Muscle of leg (tissue), 11 donors: ENCODE results near the gene PAQR8. TPM values are rescaled to one million over a fixed set of nuclear protein-coding genes. Genes with fewer than 3 reads are reported as not detected.
"Not testable (repeated sequence)": the region's sequence is repeated elsewhere in the genome, so short reads cannot be mapped to it uniquely, and the experiment has no call there.

Source experiments
- DNase-seq: peaks from one replicate; pipeline ENCODE4 v3.0.0; 2013
- H3K27ac ChIP-seq: one replicate; pipeline ENCODE4 v1.5.1; 2013; ENCODE audit warnings: mild to moderate bottlenecking, low read length, control low read depth
- H3K27me3 ChIP-seq: one replicate; pipeline ENCODE4 v1.6.1; 2013; ENCODE audit warnings: low read length; ENCODE audit not compliant: control insufficient read depth, insufficient read depth
- H3K36me3 ChIP-seq: one replicate; pipeline ENCODE4 v1.6.1; 2013; ENCODE audit warnings: low read length; ENCODE audit not compliant: control insufficient read depth, insufficient read depth
- H3K4me1 ChIP-seq: one replicate; pipeline ENCODE4 v1.6.1; 2013; ENCODE audit warnings: low read length; ENCODE audit not compliant: control insufficient read depth, insufficient read depth
- H3K4me3 ChIP-seq: one replicate; pipeline ENCODE4 v1.5.1; 2013; ENCODE audit warnings: low read length, control low read depth
- H3K9me3 ChIP-seq: replicated peaks from 2 replicates; pipeline ENCODE4 v1.6.1; 2013; ENCODE audit warnings: low read depth, low read length; ENCODE audit not compliant: control insufficient read depth
- WGBS: methylation state at CpG from one replicate; pipeline ENCODE4 v1.1.5; 2013; ENCODE audit warnings: missing lambda C conversion rate; ENCODE audit not compliant: insufficient coverage; 5-methylcytosine and 5-hydroxymethylcytosine counted together
- polyA plus RNA-seq, 8 donors: library from polyadenylated mRNA; unstranded; fragments of 120-200 nt; gene quantifications; one replicate each; pipeline versions ENCODE4 v1.2.1 to v1.2.3, GENCODE V29; 2013; ENCODE audit warnings: inconsistent platforms in 1 of 8, low replicate concordance in 1 of 8; ENCODE audit not compliant: insufficient read length in 8 of 8, insufficient read depth in 1 of 8
- total RNA-seq: library from RNA; stranded (reverse); fragments of 120-200 nt; gene quantifications from one replicate; pipeline ENCODE4 v1.2.4, GENCODE V29; 2013

Gene PAQR8
- total and polyA plus RNA-seq, 9 donors: 4.7 to 9.8 (median 6.7) TPM

DNA sequence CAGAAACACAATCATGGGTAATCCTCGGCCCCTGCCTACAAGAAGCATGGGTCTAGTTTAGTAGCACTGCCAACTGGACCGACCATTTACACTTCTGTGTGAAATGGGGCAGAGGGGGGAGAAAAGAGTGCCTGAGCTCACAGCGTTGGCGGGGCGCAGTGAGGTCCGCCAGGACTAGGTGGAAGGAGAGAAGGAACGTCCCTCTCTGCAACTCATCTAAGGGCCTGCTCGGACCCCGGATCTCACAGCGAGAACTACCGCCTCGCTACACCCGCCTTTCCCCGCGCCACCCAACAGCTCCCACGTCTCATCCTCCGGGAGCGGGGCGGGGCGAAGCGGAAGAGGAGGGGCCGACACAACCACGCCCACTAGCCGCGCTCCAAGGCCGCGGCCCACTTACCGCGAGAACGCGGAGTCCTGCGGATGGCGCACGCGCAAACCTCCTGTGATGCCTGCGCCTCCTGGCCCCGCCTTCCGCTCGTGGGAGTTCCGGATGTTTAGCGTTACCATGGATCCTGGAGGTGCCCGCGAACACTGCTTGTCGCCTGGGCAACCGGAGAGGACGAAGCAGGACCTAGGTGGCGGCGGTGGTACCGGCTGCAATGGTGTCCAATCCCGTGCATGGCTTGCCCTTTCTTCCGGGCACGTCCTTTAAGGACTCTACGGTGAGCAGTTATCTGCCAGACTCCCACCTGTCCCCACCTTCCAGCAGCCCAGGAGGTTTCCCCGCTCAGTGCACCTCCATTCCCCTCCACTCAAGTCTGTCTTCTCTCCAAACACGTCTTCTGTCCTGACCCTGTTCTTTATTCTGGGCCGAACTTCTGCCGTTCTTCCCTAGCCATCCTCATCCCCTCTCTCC, 58.1 kb downstream of the PAQR8 start, which contains the start of gene EFHC1:
Gene EFHC1 (plus strand): TSS at position 534 of the 859 bp plus-strand sequence. CDS start 69 bp downstream, at position 603.
- no peaks in the 10 kb centered on the region for H3K9me3 ChIP-seq
- H3K4me3 ChIP-seq: peak within 1 kb of the TSS; percentile 93
- no peaks in the 10 kb centered on the region for H3K27me3 ChIP-seq
- H3K36me3 ChIP-seq: no peaks in the 10 kb centered on the region
- DNase-seq: peak; percentile 99
- peaks cover 25% of the 10 kb centered on the region for H3K4me1 ChIP-seq
- WGBS: 0% methylated on average over 49 of the region's 57 CpGs
- H3K27ac ChIP-seq: peak within 1 kb of the TSS; percentile 96

DNA sequence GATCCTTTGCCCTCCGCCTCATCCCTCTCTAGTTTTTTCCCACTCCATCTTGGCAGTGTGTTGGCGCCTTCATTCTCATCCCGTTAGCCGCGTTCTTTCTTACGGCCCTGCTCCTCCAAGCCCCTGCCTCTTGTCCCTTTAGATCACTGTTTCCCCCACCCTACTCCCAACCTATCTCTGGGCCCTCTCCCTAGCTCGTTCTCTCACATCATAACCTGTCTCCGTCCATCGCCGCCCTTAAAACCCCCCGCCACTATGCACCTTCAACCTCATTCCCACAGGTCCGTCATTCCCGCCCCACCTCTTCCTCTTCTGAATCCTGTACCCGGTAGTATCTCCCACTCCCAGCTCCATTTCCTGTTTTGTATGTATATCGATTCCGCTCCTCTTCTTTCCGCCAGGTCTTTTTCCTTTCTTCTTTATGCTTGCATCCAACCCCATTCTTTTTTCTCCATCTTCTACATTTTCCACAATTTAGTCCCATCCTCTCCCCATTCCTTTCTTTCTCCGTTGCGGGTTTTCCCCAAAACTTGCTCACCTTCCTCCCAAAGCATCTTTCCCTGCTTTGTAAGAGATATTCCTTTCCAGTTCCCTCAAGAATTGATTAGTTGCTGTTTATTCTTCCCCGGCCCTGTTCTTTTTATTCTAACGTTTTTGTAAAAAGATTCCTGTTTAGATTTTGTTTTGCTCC, 58.9 kb downstream of the PAQR8 start:
- H3K27ac ChIP-seq: peak overlapping the region; percentile 91
- H3K4me3 ChIP-seq: peak overlapping the region; percentile 93
- no peaks in the 10 kb centered on the region for H3K9me3 ChIP-seq
- no peaks in the 10 kb centered on the region for H3K36me3 ChIP-seq
- DNase-seq: peak; percentile 70
- no peaks in the 10 kb centered on the region for H3K27me3 ChIP-seq
- H3K4me1 ChIP-seq: peaks cover 25% of the 10 kb centered on the region
- whole genome bisulfite sequencing: under 1% methylated on average over 17 of the region's 21 CpGs

DNA sequence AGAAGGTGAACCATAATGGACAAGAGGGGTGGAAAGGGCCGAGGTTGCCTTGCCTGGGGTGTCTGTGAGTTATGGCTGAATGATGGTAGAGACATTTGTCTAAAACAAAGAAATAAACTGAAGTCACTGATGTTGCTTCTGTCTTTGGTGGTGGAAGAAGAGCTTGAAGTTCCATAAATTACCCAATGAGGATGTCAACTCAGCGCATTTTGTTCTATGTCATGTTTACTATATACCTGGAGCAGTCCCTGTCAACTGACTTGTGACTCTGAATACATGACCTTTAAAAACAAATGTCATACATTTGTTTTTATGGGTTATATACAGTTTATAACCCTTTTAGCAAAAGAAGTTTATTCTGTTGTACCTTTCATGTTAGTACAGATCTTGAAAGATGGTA, 60.2 kb downstream of the PAQR8 start:
- H3K9me3 ChIP-seq: no peaks in the 10 kb centered on the region
- no peak overlapping the region for H3K4me3 ChIP-seq
- H3K27me3 ChIP-seq: no peaks in the 10 kb centered on the region
- H3K36me3 ChIP-seq: peaks cover 5% of the 10 kb centered on the region
- DNase-seq: no peak
- H3K27ac ChIP-seq: no peak overlapping the region
- 83% methylated on average over 1 of the region's 2 CpGs for WGBS
- peaks cover 20% of the 10 kb centered on the region for H3K4me1 ChIP-seq

DNA sequence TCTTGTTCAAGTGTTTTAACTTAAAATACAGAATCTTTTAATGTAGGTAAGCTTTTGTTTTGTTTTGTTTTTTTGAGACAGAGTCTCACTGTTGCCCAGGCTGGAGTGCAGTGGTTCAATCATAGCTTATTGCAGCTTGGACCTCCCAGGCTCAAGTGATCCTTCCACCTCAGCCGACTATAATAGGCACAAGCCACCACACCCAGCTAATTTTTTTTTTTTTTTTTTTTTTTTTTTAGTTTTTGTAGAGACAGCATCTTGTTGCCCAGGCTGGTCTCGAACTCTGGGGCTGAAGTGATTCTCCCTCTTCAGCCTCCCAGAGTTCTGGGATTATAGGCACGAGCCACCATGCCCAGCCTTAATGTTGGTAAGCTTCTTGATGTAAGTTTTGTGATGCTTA, 61.5 kb downstream of the PAQR8 start:
- Histone ChIP-seq H3K4me1 (peaks cover 15% of the 10 kb centered on the region), H3K27me3 (no peaks in the 10 kb centered on the region), H3K36me3 (peaks cover 6% of the 10 kb centered on the region), H3K4me3 (no peak overlapping the region), H3K27ac (peak overlapping the region; percentile 90), H3K9me3 (no peaks in the 10 kb centered on the region)
- WGBS: no CpG with 5 or more reads among the region's 3 CpGs
- DNase-seq: no peak

DNA sequence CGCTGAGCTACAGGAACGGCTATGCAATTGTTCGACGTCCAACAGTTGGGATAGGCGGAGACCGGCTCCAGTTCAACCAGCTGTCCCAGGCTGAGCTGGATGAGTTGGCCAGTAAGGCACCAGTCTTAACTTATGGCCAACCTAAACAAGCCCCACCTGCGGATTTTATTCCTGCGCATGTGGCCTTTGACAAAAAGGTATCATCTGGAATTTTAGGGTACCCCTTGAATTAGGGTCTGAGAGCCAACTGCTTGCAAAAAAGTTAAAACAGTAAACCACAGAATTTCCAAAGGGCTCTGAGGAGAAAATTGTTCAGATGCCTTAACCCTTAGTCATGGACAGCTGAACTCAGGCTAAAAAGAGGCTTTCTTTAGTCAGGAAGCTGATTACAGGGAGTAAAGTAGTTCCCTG, 62.0 kb downstream of the PAQR8 start:
- peak; percentile 78 for DNase-seq
- Histone ChIP-seq H3K36me3 (peaks cover 6% of the 10 kb centered on the region), H3K27ac (peak overlapping the region; percentile 90), H3K4me3 (no peak overlapping the region), H3K9me3 (no peaks in the 10 kb centered on the region), H3K27me3 (no peaks in the 10 kb centered on the region), H3K4me1 (peaks cover 15% of the 10 kb centered on the region)
- 65% methylated on average over 7 of the region's 8 CpGs for WGBS

DNA sequence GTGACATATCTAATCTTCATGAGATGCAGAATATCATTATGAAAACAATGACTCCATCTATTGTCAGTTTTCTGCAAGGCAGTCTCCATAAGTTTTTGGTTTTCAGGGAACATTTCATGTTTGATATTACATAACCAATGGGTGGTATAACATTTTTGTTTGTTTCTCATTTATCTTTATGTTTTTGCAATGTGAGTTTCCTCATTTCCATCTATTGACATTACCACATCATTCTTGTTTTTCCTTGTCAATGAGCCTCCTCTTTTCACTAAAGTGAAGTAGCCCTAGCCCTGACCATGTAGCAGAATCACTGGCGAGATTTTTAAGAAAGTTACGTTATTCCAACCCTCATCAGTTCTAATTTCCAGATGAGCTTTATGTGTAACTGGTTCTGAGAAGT, 62.6 kb downstream of the PAQR8 start:
- no CpG with 5 or more reads among the region's 2 CpGs for WGBS
- no peak for DNase-seq

DNA sequence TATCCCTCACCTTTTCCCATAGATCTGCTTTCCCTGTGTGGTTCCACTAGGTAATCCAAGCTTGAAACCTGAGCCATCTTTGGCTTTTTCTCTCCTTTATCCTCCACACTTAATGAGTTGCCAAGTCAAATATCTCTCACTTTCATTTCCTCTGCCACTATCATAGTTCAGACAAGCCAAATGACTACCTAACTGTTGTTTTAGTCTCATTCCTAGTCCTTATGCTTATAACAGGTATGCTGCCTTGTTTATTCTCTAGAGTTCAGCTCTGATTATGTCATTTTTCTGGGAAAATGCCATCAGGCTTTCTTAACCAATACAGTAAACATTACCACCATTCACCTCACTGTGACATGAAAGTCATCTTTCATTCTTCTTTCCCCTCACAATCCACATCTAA, 64.7 kb downstream of the PAQR8 start:
- peaks cover 9% of the 10 kb centered on the region for H3K36me3 ChIP-seq
- H3K9me3 ChIP-seq: no peaks in the 10 kb centered on the region
- peaks cover 8% of the 10 kb centered on the region for H3K4me1 ChIP-seq
- H3K27ac ChIP-seq: no peak overlapping the region
- H3K4me3 ChIP-seq: no peak overlapping the region
- DNase-seq: no peak
- no peaks in the 10 kb centered on the region for H3K27me3 ChIP-seq

More for the DNA sequence above, 62.6 kb downstream of the PAQR8 start:
- Histone ChIP-seq H3K27me3 (no peaks in the 10 kb centered on the region), H3K4me3 (no peak overlapping the region), H3K9me3 (no peaks in the 10 kb centered on the region), H3K36me3 (peaks cover 6% of the 10 kb centered on the region), H3K27ac (peak overlapping the region; percentile 90), H3K4me1 (peaks cover 13% of the 10 kb centered on the region)

DNA sequence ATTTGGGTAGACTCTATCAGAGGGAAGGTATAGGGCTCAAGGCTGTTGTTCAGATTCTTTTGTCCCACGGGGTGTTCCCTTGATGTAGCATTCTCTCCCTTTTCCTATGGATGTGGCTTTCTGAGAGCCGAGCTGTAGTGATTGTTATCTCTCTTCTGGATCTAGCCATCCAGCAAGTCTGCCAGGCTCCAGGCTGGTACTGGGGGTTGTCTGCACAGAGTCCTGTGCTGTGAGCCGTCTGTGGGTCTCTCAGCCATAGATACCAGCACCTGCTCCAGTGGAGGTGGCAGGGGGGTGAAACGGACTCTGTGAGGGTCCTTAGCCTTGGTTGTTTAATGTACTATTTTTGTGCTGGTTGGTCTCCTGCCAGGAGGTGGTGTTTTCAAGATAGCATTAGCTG, 71.3 kb downstream of the PAQR8 start:
- 68% methylated on average over 2 of the region's 4 CpGs for WGBS
- not testable (repeated sequence) for H3K27ac ChIP-seq, H3K4me1 ChIP-seq

DNA sequence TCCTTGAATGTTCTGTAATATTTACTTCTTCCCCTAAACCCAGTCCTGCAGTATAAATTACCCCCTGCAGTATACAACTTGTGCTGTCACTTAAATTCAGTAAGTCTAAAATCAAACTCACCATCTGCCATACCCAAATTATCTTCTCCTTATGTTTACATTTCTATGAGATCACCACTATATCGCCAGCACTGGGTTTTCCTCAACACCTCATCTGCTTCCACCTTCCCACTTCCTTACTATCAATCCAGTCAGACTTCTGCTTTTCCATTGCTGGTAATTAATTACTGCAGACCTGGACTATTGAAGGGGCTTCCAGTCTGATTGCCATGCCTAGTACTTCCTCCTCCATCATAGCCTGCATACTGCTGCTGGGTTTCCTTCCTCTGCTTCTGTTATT, 73.4 kb downstream of the PAQR8 start:
- no peaks in the 10 kb centered on the region for H3K27me3 ChIP-seq
- H3K36me3 ChIP-seq: peaks cover 6% of the 10 kb centered on the region
- no peak overlapping the region for H3K4me3 ChIP-seq
- no peaks in the 10 kb centered on the region for H3K4me1 ChIP-seq
- WGBS: 80% methylated on average over 1 of the region's 1 CpG
- DNase-seq: no peak
- no peak overlapping the region for H3K27ac ChIP-seq
- no peaks in the 10 kb centered on the region for H3K9me3 ChIP-seq

More for the DNA sequence above, 71.3 kb downstream of the PAQR8 start:
- H3K36me3 ChIP-seq, DNase-seq, H3K9me3 ChIP-seq, H3K4me3 ChIP-seq, H3K27me3 ChIP-seq: not testable (repeated sequence)

DNA sequence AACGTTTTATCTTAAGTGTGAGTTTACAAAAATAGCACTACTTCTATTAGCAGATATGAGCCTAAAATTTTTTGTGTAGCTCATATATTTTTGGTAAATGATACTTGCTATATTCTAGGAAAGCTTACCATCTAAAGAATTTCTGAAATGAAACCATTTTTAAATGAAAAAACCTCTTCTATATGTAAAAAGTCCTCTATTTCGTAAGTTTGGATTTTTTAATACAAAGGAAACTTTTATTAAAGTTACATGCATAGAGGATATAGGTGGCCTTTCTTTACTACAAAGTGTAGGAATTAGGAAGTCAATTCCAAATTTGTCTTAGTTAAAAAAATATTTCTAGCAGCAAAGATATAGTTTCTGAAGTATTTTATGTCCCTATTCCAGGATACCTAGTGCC, 77.0 kb downstream of the PAQR8 start:
- Histone ChIP-seq H3K4me1 (no peaks in the 10 kb centered on the region), H3K9me3 (no peaks in the 10 kb centered on the region), H3K27ac (no peak overlapping the region), H3K4me3 (no peak overlapping the region), H3K36me3 (peaks cover 6% of the 10 kb centered on the region), H3K27me3 (no peaks in the 10 kb centered on the region)
- DNase-seq: no peak
- WGBS: no CpG with 5 or more reads among the region's 2 CpGs
